T-helper 1 cell (primary cell): ENCODE data around the gene ARPP21.

Experiments used
- DNase-seq, 5 donors: peaks; one replicate each; pipeline ENCODE4 v3.0.0-alpha.2; 2012 to 2020

ARPP21 gene

GRCh38 chr3:35641920-35642527, 2.7 kb downstream of the ARPP21 start:
- no peak for DNase-seq

GRCh38 chr3:35643495-35643894, 4.2 kb downstream of the ARPP21 start:
- DNase-seq: no peak

GRCh38 chr3:35644451-35644850, 5.1 kb downstream of the ARPP21 start:
- no peak for DNase-seq

GRCh38 chr3:35645189-35645588, 5.9 kb downstream of the ARPP21 start:
- no peak for DNase-seq

- DNase-seq: no peak
These were observed 6.8 kb downstream of the ARPP21 start for GRCh38 chr3:35646081-35646480.

GRCh38 chr3:35647461-35647860, 8.1 kb downstream of the ARPP21 start:
- no peak for DNase-seq

- DNase-seq: no peak
These were observed 9.0 kb downstream of the ARPP21 start for GRCh38 chr3:35648347-35648746.

GRCh38 chr3:35649405-35649804, 10.1 kb downstream of the ARPP21 start:
- no peak for DNase-seq

GRCh38 chr3:35651426-35651825, 12.1 kb downstream of the ARPP21 start:
- no peak for DNase-seq

- no peak for DNase-seq
These were observed 12.5 kb downstream of the ARPP21 start for GRCh38 chr3:35651851-35652250.

- no peak for DNase-seq
These were observed 14.0 kb downstream of the ARPP21 start for GRCh38 chr3:35653347-35653746.

GRCh38 chr3:35654476-35654875, 15.2 kb downstream of the ARPP21 start:
- no peak for DNase-seq

GRCh38 chr3:35658686-35659085, 19.4 kb downstream of the ARPP21 start:
- no peak for DNase-seq

GRCh38 chr3:35659768-35660167, 20.4 kb downstream of the ARPP21 start:
- no peak for DNase-seq

- no peak for DNase-seq
These were observed 24.1 kb downstream of the ARPP21 start for GRCh38 chr3:35663471-35663870.

- no peak for DNase-seq
These were observed 25.2 kb downstream of the ARPP21 start for GRCh38 chr3:35664460-35664919.

- DNase-seq: no peak
These were observed 26.2 kb downstream of the ARPP21 start for GRCh38 chr3:35665390-35666055.

- DNase-seq: no peak
These were observed 27.6 kb downstream of the ARPP21 start for GRCh38 chr3:35666888-35667287.

- no peak for DNase-seq
These were observed 31.2 kb downstream of the ARPP21 start for GRCh38 chr3:35670408-35670965.

- DNase-seq: no peak
These were observed 32.2 kb downstream of the ARPP21 start for GRCh38 chr3:35671483-35671882.

GRCh38 chr3:35673017-35673416, 33.7 kb downstream of the ARPP21 start:
- DNase-seq: no peak

GRCh38 chr3:35674451-35675109, 35.3 kb downstream of the ARPP21 start:
- no peak for DNase-seq

GRCh38 chr3:35675206-35675605, 35.9 kb downstream of the ARPP21 start:
- DNase-seq: no peak

GRCh38 chr3:35675621-35676020, 36.3 kb downstream of the ARPP21 start:
- DNase-seq: no peak
